Ascending aorta (tissue), 2 donors: Measurements from ENCODE around the gene ETV2. TPM values are rescaled to one million over a fixed set of nuclear protein-coding genes. Genes with fewer than 3 reads are reported as not detected.
A peak's percentile ranks its signal among the peaks of the same experiment; 100 is the strongest.

Experiments used
- DNase-seq, 2 donors: peaks; one replicate each; pipeline ENCODE4 v3.0.0-alpha.2; 2019; ENCODE audit warnings: low spot score in 2 of 2
- H3K27ac ChIP-seq, 2 donors: fragments of 200-600 bp; sonication (generic); one replicate each; pipeline ENCODE4 v1.5.1; 2016 to 2017; ENCODE audit warnings: mild to moderate bottlenecking in 1 of 2
- H3K27me3 ChIP-seq: fragments of 200-600 bp; sonication (generic); one replicate; pipeline ENCODE4 v1.5.1; 2017
- H3K36me3 ChIP-seq, 2 donors: fragments of 200-600 bp; sonication (generic); one replicate each; pipeline ENCODE4 v1.5.1; 2016
- H3K4me1 ChIP-seq, 2 donors: fragments of 200-600 bp; sonication (generic); one replicate each; pipeline ENCODE4 v1.5.1; 2016 to 2017; ENCODE audit warnings: mild to moderate bottlenecking in 1 of 2
- H3K4me3 ChIP-seq, 2 donors: fragments of 200-600 bp; sonication (generic); one replicate each; pipeline ENCODE4 v1.5.1; 2016 to 2017; ENCODE audit warnings: mild to moderate bottlenecking in 1 of 2
- H3K9me3 ChIP-seq, 2 donors: fragments of 200-600 bp; sonication (generic); one replicate each; pipeline ENCODE4 v1.5.1; 2016
- intact Hi-C: fragments of 100-400 bp; cut with DNase I; formaldehyde crosslinking; loops from one replicate; pipeline ENCODE4 v1.15.1; 2023
- total RNA-seq: library from RNA; depleted of rRNA; stranded (reverse); fragments of >200 nt; gene quantifications from one replicate; pipeline ENCODE4 v1.1.0, GENCODE V29; 2016
- TF ChIP-seq, protein P1 (sequence below), 3 experiments: fragments of 200-600 bp in 2 of 3; fragments of 450-650 bp in 1 of 3; sonication (generic) in 2 of 3; IDR thresholded peaks; one replicate each; pipeline ENCODE4 v1.5.1; 2016 to 2019; ENCODE audit warnings: antibody characterized with exemption in 3 of 3, mild to moderate bottlenecking in 1 of 3, moderate library complexity in 1 of 3

The ETV2 gene
- total RNA-seq, 1 donor from 2014 or later = 4.8 TPM

- no peak for DNase-seq
- Histone ChIP-seq H3K27ac (no peak overlapping the region), H3K27me3 (no peaks in the 10 kb centered on the region), H3K4me1 (no peaks in the 10 kb centered on the region), H3K9me3 (no peaks in the 10 kb centered on the region), H3K36me3 (peaks cover 0 to 17% of the 10 kb centered on the region in 2 donors), H3K4me3 (no peak overlapping the region)
- TF ChIP-seq, protein P1, sequence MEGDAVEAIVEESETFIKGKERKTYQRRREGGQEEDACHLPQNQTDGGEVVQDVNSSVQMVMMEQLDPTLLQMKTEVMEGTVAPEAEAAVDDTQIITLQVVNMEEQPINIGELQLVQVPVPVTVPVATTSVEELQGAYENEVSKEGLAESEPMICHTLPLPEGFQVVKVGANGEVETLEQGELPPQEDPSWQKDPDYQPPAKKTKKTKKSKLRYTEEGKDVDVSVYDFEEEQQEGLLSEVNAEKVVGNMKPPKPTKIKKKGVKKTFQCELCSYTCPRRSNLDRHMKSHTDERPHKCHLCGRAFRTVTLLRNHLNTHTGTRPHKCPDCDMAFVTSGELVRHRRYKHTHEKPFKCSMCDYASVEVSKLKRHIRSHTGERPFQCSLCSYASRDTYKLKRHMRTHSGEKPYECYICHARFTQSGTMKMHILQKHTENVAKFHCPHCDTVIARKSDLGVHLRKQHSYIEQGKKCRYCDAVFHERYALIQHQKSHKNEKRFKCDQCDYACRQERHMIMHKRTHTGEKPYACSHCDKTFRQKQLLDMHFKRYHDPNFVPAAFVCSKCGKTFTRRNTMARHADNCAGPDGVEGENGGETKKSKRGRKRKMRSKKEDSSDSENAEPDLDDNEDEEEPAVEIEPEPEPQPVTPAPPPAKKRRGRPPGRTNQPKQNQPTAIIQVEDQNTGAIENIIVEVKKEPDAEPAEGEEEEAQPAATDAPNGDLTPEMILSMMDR (IDR thresholded peaks at IDR 0.05) = no peak
- intact Hi-C loops = no loop called here
Observed at GRCh38 chr19:35621708-35622107, 19.8 kb upstream of the ETV2 start.

DNA sequence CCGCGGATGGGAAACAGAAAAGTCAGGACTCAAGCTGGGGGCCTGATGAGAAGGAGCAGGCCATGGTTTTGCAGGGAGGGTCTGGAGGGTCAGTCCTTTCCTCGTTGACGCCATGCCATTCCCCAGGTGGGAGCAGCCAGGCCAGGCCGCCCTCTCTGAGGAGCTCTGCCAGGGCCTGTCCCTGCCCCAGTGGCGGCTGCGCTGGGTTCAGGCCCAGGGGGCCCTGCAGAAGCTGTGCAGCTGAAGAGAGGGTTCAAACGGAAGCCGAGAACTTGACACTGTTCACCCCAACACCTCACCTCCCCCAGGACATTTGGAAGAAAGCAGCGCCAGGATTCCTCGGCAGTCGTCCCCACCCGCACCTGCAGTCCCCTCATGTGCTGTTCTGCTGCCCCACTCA lies 18.8 kb upstream of the ETV2 start:
- Histone ChIP-seq H3K27me3 (no peaks in the 10 kb centered on the region), H3K4me1 (no peaks in the 10 kb centered on the region), H3K9me3 (no peaks in the 10 kb centered on the region), H3K4me3 (no peak overlapping the region), H3K36me3 (peaks cover 0 to 15% of the 10 kb centered on the region in 2 donors), H3K27ac (no peak overlapping the region)
- TF ChIP-seq, protein P1 (IDR thresholded peaks at IDR 0.05) = no peak
- intact Hi-C loops = no loop called here
- no peak for DNase-seq

DNA sequence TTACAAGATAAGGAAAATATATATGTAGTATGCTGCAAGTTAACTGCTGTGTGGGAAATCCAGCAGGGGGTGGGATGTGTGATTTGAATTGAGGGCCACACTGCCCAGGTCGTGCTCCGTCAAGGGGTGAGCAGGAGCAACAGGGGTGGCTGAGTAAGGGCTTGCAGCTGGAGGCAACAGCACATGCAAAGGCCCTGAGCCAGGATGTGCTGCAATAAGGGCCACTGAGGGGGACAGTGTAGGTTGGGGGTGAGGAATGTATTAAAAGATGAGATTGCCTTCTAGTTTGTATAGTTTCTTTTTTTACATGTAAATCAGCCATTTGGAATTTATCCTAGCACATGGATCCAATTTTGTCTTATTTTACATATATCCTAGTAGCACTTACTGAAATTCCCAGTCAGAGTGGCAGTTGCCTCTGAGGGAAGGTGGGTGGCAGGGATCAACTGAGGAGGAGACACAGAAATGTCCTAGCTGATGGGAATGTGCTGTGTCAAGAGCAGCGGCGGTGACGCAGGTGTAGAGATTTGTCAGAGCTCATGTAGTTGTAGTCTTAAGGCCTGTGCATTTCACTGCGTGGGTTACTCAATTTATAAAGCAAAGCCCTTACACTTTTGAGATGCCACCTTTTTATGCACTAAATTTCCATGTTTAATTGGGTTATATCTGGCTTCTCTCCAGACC lies 18.1 kb upstream of the ETV2 start:
- Histone ChIP-seq H3K27me3 (no peaks in the 10 kb centered on the region), H3K4me1 (peaks cover 0 to 3% of the 10 kb centered on the region in 2 donors), H3K27ac (no peak overlapping the region), H3K4me3 (no peak overlapping the region), H3K36me3 (peaks cover 0 to 10% of the 10 kb centered on the region in 2 donors), H3K9me3 (no peaks in the 10 kb centered on the region)
- intact Hi-C loops = no loop called here
- TF ChIP-seq, protein P1 (IDR thresholded peaks at IDR 0.05) = no peak
- DNase-seq = no peak

DNA sequence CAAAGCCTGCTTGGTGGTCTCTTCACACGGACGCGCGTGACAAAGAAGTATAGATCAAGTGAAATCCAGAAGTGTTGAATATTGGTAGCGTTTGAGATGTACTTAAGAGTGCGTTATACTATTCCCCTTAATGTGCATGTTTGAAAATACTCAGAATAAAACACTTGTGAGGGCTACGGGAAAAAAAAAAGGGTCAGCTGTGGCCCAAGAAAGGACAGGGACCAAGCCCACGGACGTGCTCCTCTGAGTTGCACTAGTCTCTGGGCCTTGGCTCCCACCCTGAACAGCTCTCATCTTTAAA lies 13.3 kb upstream of the ETV2 start:
- Histone ChIP-seq H3K4me3 (peak overlapping the region; percentile 74 to 97), H3K27me3 (no peaks in the 10 kb centered on the region), H3K36me3 (peaks cover 24 to 28% of the 10 kb centered on the region in 2 donors), H3K27ac (peak overlapping the region; percentile 73 to 91), H3K4me1 (peaks cover 5 to 10% of the 10 kb centered on the region in 2 donors), H3K9me3 (no peaks in the 10 kb centered on the region)
- intact Hi-C loops = loop anchor here (1.0 to 5.0 kb wide), 5 partner anchors 15 to 129 kb away; partner anchors contain the start of genes COX6B1, HAUS5, HSPB6 and PROSER3
- TF ChIP-seq, protein P1 (IDR thresholded peaks at IDR 0.05) = no peak
- no peak for DNase-seq

- TF ChIP-seq, protein P1 (IDR thresholded peaks at IDR 0.05) = no peak
- Histone ChIP-seq H3K27ac (peak within 1 kb of the TSS; percentile 73 to 91), H3K9me3 (no peaks in the 10 kb centered on the region), H3K4me3 (peak within 1 kb of the TSS; percentile 74 to 97), H3K36me3 (peaks cover 29 to 33% of the 10 kb centered on the region in 2 donors), H3K4me1 (peaks cover 5 to 10% of the 10 kb centered on the region in 2 donors), H3K27me3 (no peaks in the 10 kb centered on the region)
- DNase-seq = peak; percentile 95 to 99
- intact Hi-C loops = loop anchor here (1.0 to 5.0 kb wide), 6 partner anchors 15 to 129 kb away; partner anchors contain the start of genes COX6B1, HAUS5, HSPB6 and PROSER3
Observed at GRCh38 chr19:35628565-35629331, 12.8 kb upstream of the ETV2 start, which contains the start of gene RBM42. Gene RBM42 (plus strand): TSS chr19:35629036. CDS start chr19:35629154, 118 bp downstream.
